HuH-7 (cell line): Measurements from ENCODE around the gene PHC3.

Source experiments
- DNase-seq: peaks from one replicate; pipeline ENCODE4 v3.0.0; 2011; ENCODE audit warnings: low spot score

Gene PHC3

GRCh38 chr3:170189398-170190256, 8.1 kb upstream of the PHC3 start:
- no peak for DNase-seq

GRCh38 chr3:170180079-170180907, 1.2 kb downstream of the PHC3 start:
- DNase-seq: peak; percentile 32

DNA sequence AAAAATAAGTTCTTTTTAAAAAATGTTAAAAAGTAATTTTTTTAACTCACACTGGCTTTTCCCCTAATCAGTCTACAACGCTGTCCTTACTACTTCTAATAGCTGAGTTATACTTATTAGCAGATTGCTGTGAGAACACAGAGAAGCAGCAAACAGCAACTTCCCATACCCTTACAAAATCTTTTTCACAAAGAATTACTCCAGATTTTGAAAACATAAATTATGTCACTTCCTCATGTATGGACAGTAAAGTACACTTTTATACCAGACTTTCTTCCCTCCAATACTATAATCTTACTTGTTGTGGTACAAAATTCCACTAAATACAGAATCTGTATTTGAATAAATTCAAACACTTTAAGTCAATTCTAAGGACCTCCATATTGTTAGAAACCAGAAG, 2.1 kb downstream of the PHC3 start:
- DNase-seq: no peak

- DNase-seq: no peak
These were observed 2.9 kb downstream of the PHC3 start for GRCh38 chr3:170178651-170179050.

DNA sequence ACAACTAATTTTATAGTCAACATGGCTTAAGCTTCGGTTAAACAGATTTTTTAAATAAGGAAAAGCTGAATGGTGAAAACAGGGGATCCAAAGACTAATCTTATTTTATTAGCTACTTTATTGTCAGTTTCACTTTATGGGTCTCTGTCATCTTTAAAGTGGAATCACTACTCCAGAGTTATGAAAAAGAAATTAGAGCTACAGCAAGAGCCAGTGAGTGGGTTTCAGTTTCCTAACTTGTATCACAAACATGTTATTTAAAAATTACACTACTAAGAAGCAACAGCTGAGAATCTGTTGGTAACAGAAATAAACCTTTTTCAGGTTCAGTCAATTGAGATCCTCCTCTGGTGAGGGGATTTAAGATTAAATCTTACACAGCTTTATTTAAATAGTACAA, 10.0 kb downstream of the PHC3 start:
- DNase-seq: no peak

DNA sequence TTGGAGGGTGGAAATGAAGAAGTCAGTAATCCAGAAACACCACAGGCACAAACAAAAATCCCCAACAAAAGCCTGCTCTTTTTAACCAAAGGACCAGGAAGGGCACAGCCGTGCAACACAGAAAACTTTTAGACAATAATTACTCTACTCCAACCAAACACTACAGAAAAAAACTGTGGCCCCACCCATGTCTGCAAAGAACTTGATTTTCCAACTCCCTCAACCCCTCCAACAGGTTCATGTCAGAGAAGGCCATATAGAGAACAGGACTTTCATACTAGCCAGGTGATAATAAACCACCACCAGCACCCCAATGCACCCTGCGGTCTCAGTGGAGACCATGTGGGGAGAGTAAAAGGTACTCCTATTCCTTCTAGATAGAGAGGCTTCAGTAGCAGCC, 16.8 kb downstream of the PHC3 start:
- no peak for DNase-seq

GRCh38 chr3:170163956-170164645, 17.4 kb downstream of the PHC3 start:
- no peak for DNase-seq

- DNase-seq: no peak
These were observed 18.9 kb downstream of the PHC3 start for GRCh38 chr3:170162630-170163029.

GRCh38 chr3:170162052-170162451, 19.5 kb downstream of the PHC3 start:
- DNase-seq: no peak

- no peak for DNase-seq
These were observed 21.6 kb downstream of the PHC3 start for GRCh38 chr3:170159933-170160332.

GRCh38 chr3:170159459-170159858, 22.1 kb downstream of the PHC3 start:
- DNase-seq: no peak

GRCh38 chr3:170155604-170156003, 25.9 kb downstream of the PHC3 start:
- no peak for DNase-seq

- no peak for DNase-seq
These were observed 26.9 kb downstream of the PHC3 start for GRCh38 chr3:170154569-170155143.

DNA sequence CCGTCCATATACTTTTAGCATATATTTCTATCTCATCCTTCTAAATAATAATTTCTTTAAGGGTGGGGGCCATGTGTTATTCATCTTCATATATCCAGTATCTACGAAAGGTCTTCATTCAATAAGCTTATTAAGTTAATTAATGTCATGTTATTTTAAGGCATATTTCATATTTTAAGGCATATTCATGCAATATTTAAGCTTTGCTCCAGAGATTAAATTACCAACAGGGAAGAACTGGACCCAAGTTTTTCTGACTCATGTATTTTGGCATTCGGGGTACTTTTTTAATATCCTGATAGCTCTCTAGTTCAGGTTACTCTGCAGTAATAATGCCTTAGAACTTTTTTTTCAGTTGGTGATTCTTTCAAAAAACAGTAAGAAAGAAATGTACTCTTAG, 27.4 kb downstream of the PHC3 start:
- DNase-seq: no peak

GRCh38 chr3:170151536-170151935, 30.0 kb downstream of the PHC3 start:
- DNase-seq: no peak

DNA sequence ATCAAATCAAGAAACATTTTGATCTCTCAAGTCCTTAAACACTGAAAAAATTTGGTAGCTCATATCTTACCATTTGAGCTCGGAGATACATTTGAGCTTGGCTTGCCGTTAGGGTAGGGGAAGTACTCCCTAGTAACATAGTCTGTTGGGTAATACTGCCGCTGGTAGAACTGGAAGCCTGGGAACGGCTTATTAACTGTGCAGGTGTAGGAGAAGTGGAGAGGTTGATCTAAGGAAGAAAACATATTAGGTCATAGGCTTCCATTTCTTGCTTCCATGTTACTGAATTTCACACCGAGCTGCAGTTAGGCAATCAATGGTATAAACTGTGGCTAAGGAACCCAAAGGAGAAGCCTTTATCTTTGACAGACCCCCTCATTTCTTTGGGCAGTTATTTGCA, 32.5 kb downstream of the PHC3 start:
- DNase-seq: no peak

- no peak for DNase-seq
These were observed 36.3 kb downstream of the PHC3 start for GRCh38 chr3:170145278-170145677.

DNA sequence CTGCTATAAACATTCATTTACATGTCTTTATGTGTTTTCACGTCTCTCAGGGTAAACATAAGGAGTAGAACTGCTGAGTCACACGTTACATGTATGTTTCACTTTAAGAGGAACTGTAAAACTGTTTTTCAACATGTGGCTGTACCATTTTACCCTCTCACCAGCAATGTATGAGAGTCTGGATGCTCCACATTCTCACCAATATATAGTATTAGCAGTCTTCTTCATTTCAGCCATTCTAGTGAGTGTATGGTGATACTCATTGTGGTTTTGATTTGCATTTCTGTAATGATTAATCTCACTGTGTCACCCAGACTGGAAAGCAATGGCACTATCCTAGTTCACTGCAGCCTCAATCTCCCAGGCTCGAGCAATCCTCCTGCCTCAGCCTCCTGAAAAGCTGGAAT, 37.1 kb downstream of the PHC3 start:
- DNase-seq: no peak

GRCh38 chr3:170142373-170142772, 39.2 kb downstream of the PHC3 start:
- DNase-seq: no peak

DNA sequence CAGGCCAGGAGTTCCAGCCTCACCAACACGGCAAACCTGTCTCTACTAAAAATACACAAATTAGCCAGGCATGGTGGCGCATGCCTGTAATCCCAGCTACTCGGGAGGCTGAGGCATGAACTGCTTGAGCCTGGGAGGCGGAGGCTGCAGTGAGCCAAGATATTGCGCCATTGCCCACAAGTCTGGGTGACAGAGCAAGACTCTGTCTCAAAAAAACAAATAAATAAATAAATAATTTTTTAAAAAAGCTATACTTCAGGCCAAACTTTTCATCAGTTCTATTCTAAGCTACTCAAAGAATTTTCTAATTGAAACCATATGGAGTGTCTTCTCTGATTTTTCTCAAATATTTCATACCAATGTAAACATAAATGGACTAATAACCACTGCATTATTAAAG, 43.5 kb downstream of the PHC3 start:
- DNase-seq: no peak

GRCh38 chr3:170132335-170132734, 49.2 kb downstream of the PHC3 start:
- DNase-seq: no peak

DNA sequence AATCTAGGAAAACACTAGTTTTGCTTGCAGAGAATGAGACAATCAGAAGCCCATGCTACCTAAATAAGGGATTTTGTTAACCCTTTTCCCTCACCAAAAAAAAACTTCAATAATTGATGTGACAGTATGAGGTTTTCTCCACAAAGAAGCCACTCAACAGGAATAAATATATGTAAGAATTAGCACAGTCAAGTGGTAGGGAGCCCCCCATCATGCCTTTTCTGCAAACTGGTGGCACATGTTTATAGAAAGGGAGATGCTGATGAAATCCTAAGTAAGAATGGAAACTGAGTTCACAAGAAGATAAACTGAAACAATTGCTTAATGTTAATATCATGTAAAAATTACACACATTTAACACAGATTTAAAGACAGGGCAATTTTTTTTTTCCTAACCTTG, 51.0 kb downstream of the PHC3 start:
- DNase-seq: no peak
